Activated CD8-positive, alpha-beta memory T cell treated with anti-CD3 and anti-CD28 coated beads for 4 hours (primary cell): ENCODE measurements around the gene S100A6.
"Not testable (repeated sequence)": the region's sequence is repeated elsewhere in the genome, so short reads cannot be mapped to it uniquely, and the experiment has no call there.

Experiments
- DNase-seq, 2 donors: peaks; one replicate each; pipeline ENCODE4 v3.0.0-alpha.2; 2020; ENCODE audit warnings: low read depth in 2 of 2

Gene S100A6

DNA sequence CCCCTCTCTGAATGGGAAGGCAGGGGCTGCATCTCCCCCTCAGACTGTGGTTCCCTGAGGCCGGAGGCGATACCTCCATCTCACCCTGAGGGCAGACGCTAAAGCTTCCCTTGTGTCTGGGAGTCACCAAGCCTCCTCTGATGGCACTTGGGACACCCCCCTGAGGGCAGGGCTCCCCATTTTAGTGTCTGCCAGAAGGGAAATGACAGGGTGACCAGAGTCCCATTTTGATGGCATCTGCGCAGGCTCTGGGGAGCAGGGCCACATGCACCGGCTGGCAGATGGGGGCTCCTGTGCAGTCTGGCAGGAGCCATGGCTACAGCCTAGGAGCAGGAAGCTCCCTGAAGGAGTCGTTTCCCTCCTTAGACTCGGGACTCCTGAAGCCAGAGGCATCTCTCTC lies 28.2 kb upstream of the S100A6 start:
- no peak for DNase-seq

DNA sequence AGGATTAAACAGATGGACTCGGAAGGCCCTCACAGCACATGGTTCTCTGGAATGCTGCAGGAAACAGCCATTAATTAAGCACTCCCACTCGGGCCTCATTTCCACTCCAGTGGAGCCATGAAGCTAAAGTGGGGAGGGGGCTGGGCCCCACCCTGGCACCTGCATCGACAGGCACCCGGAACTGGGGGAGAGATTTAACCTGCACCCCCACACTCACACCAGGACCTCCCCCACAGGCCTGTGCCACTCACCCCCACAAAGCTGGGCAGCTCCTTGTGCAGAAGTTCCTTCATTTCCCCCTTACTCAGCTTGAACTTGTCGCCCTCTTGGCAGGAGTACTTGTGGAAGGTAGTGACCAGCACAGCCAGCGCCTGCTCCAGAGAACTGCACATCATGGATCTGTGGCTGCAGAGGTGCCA lies 27.7 kb upstream of the S100A6 start:
- DNase-seq: no peak

DNA sequence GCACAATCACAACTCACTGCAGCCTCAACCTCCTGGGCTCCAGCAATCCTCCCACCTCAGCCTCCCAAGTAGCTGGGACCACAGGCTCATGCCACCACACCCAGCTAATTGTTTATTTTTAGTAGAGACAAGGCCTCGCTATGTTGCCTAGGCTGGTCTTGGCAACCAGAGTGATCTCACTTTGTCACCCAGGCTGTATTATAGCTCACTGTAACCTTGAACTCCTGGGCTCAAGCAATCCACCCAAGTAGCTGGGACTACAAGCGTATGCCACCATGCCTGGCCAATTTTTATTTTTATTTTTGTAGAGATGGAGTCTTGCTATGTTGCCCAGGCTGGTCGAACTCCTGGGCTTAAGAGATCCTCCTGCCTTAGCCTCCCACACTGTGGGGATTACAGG lies 26.2 kb upstream of the S100A6 start:
- DNase-seq: not testable (repeated sequence)

DNA sequence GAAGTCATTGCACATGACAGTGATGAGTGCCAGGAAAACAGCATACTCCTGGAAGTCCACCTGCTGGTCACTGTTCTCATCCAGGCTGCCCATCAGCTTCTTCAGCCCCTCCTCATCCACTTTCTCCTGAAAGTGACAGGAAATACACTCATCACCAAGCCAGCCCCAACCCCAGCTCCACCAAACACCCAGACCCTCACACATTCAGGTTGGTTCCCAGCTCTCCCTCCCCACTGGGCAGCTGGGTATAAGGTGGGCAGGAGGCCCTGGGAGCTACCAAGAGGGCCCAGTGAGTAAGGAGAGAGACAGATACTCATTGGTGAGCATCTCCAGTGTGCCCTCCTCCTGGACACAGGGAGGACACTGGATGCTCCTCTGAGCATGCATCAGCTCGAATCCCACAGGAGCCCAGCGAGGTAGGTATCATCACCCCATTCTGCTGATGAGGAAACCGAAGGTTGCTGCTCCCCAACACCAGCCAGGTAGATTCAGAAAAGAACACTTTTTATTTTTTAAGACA lies 25.7 kb upstream of the S100A6 start:
- DNase-seq: no peak

DNA sequence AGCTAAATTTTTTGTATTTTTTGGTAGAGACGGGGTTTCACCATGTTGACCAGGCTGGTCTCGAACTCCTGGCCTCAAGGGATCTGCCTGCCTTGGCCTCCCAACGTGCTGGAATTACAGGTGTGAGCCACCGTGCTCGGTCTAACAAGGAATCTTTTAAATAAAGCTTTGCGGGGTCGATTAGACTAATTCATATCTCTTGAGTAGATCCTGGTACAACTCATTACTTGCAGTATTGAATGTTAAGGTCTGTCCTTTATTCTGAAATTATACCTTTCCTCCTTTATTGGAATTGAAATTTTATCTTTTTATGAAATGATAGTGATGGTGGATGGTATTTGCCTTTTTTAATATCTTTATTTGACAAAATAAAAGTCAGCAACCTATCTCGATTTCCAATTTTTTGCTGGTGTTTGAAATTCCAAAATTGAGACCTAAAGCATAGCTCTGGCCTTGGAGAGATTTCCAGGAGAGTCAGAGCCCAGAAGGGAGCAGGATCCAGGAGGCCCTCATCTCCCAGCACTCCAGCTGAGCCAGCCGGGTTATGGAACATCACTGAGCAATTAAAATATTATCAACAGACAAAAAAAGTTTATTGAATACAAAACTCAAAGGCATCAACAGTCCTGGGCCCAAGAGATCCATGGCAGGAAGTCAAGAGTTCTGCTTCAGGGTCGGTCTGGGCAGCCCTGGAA lies 25.1 kb upstream of the S100A6 start:
- DNase-seq: no peak

DNA sequence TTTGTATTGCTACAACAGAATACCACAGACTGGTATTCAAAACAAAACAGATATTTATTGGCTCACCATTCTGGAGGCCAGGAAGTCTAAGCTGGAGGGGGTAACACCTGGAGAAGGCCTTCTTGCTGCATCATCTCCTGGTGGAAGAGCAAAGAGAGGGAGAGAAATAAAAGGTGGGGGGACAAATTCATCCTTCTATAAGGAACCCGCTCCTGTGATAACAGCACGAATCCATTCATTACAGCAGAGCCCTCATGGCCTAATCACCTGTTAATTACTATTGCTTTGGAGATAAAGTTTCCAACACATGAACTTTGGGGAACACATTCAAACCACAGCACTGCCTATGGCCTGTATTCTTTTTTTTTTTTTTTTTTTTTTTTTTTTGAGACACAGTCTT lies 24.4 kb upstream of the S100A6 start:
- no peak for DNase-seq

DNA sequence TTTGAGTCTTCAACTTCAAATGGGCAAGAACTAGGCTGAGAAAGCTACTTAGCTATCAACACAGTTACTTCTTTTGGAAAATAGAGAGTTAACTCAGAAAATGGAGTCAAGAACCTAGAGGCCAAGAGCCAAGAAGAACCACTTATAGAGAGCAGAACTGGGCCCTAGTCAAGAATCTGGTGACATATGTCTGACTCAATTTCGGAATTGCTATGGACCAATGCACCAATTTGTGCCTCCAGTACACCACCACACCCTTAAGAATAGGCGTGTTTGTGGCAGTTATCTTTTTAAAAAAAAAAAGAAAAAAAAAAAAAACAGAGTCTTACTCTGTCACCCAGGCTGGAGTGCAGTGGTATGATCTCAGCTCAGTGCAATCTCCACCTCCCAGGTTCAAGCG lies 22.1 kb upstream of the S100A6 start:
- no peak for DNase-seq

DNA sequence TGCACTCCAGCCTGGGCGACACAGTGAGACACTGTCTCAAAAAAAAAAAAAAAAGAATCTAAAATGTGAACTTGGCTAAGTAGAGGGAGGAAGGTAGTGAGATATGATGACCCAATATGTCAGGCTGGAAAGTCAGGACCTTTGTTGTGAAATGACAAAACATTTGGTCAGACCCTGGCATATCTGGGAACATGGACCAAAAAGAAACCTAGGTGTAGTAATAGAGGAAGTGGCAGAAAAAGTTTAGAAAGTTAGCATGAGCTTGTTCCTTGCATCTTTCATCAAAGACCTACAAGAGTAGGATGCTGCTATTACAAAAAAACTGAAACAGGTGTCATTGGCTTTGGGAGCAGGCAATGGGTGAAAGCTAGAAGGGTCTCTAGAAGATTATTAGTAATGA lies 20.6 kb upstream of the S100A6 start:
- DNase-seq: no peak

DNA sequence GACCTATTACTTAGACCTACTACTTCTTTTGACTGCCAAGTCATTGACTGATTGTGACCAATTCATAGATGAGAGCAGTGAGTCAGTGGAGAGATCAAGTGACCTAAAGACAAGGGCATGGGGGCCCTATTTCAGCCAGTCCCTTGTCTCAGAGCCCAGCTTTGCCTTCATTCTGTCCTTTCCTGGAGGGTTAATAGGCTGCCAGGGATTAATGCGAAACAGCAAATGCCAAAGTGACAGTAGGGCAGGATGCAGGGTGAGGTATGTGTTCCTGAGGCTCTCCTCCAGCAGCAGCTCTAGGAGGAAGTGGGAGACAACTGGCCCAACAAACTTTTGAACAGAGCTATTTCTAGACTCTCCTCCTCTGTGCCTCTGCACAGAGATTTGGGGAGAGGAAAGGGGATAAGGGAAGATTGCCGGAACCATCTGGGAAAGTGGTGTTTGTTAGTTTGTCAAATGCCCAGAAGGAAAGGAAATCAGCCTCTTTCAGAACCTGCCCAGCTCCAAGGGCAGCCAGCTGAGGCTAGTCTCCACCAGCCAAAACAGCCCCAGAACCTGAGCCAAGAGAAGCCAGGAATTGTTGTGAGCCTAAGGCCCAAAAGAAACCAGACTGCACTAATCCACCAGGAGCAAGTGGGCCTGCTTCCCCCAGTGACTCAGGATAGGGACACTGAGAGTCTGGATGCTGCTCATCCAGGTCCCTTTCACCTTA lies 18.2 kb upstream of the S100A6 start:
- DNase-seq: no peak

DNA sequence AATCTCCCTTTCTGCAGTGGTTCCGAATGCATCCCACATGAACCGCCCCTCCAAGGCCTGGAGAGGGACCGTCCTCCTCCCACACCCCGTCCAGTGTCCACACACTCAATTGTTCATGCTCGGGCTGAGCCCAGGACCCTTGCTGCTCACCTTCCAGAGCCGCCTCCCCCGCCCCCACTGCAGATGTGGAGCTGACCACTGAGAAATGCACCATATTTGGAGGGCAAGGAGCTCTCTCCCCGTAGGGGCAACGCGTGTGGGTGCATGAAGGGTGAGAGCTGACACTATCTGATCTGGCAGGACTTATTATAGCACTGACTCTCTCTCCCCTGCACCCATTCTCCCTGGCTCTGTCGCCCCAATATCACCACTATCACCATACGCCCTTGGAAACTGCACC lies 17.3 kb upstream of the S100A6 start:
- DNase-seq: no peak

DNA sequence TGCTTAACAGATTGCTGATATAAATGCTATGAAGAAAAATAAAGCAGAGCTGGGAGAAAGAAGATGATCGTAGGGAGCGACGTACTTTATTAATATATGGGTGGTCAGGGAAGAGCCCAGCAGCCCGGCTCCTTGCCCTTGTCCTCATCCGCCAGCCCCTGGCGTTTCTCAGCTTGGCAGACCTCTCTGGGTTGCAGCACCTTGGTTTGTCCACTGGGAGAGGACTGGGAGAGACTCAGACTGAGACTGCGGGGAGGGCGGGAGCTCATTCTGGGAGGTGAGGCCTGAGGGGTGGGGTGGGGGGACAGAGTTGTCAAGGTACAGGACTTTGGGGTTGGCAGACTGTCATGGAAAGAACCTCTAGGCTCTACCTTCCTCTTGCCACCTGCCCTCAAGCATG lies 16.5 kb upstream of the S100A6 start:
- DNase-seq: no peak

DNA sequence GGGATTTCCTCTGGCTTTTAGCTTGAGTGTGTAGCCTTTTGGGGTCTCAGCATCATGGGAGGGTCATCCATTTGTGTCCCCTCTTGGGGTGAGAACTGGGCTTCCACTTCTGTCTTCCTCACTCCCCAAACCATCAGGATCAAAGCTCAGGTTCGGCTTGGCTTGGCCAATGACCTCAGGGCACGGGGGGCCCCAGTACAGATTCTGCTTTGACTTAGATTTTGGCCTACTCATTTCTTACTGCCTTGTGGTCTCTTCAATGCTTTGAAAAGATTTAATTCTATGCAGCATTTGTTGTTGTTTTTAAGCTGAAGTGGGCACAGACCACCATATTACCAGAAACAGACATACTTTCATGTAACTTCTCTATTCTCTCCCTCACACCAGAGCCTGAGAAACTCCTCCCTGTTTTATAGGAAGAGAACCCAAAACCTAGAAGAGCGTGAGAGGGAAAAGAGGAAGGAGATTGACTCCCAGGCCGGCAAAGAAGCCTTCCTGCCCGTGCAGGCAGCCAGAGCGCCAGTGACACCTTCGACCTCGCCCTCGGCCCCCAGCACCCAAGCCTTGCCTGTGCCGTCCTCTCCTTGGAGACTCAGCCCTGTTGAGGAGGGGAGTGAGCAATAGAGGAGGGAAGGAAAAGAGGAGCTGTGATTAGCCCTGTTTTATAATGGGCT lies 15.2 kb upstream of the S100A6 start:
- DNase-seq: no peak

DNA sequence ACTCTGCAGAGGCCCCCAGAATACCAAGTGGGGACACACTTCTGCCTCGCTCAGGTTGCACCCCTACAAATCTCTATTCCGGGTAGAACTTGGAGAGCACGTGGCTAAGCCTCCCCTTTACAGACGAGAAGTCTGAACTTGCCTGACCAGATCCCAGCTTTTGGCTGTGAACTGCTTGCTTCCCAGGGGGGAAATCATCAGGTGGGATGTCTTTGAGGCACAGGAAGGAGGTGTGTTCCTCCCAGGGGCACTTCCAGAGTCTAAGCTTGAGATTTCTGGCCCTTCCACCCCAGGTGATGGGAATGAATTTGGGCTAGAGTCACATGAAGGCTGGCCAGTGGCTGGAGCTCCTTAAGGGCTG lies 14.6 kb upstream of the S100A6 start:
- no peak for DNase-seq

DNA sequence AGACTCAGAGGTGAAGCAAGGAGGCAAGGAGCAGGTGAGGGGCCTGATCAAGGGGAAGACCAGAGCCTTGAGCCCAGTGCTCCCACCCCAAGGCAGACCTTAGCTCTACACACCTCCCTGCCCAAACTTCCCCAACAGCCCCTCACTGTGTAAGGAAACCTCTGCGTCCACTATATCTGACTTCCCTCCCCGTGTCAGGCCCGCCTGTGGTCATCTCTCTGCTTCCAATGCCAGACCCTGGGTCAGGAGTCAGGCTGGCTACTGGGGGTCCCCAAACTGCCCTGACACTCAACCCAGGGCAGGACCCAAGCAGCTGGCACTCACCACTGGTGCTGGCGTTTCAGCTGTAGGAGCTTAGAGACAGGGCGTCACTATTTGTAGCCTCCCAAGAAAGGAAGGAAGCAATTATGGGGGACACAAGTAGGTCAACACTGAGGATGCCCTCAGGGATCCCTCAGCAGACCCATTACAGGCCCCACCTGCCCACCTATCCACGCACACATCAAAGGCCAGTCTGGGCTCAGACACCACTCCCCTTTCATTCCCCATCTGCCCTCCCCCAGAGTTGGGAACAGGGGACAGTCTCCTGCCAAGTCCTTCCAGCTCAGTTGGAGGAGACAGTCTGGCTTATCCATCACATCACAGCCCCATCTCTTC lies 14.1 kb upstream of the S100A6 start:
- DNase-seq: no peak

DNA sequence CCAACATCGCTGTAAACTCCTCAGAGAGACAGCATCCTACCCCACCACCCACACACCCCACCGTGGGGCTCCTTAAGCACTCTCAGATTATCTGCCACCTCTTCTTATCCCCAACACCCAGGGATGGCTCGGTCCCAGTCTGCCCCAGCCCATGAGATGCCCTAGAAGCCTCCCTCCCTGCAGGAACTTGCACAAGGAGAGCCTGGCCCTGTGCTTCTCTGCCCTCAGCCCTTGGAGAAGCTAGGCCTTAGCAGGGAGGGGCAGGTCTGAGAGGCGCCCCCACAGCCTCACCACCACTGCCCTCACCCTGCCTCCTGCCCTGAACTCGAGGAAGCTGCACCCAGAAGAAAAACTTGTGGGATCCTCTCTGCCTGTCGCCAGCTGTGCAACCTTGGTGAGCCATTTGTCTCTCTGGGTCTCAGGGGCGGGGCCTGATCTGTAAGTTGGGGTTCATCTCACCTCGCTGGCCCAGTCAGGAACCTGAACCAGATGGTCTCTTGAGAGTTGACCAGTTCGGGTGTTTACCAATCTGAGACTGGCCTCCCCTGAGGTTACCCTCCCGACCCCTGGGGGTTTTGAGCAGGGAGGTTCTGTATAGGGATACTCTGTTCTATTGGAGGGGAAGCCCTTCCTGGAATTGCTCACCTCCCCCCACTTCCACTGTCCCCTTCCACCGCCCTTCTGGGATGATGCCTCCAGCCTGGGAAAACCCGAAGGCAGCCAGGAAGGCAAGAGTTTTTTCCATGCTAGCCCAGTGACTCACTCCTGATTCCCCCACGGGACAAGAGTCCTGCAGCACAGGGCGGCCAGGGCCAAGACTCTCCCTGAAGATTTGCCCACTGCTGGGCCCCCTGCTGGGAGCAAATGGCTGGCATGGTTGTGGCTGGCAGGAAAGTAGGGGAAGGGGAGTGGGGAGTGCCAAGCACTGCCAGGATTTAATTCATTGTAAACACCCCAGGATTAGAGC lies 13.2 kb upstream of the S100A6 start, which contains the start of gene S100A3:
Gene S100A3 (minus strand): TSS at position 537 of the 967 bp plus-strand sequence. CDS start 773 bp downstream, outside the sequence.
- DNase-seq: no peak

DNA sequence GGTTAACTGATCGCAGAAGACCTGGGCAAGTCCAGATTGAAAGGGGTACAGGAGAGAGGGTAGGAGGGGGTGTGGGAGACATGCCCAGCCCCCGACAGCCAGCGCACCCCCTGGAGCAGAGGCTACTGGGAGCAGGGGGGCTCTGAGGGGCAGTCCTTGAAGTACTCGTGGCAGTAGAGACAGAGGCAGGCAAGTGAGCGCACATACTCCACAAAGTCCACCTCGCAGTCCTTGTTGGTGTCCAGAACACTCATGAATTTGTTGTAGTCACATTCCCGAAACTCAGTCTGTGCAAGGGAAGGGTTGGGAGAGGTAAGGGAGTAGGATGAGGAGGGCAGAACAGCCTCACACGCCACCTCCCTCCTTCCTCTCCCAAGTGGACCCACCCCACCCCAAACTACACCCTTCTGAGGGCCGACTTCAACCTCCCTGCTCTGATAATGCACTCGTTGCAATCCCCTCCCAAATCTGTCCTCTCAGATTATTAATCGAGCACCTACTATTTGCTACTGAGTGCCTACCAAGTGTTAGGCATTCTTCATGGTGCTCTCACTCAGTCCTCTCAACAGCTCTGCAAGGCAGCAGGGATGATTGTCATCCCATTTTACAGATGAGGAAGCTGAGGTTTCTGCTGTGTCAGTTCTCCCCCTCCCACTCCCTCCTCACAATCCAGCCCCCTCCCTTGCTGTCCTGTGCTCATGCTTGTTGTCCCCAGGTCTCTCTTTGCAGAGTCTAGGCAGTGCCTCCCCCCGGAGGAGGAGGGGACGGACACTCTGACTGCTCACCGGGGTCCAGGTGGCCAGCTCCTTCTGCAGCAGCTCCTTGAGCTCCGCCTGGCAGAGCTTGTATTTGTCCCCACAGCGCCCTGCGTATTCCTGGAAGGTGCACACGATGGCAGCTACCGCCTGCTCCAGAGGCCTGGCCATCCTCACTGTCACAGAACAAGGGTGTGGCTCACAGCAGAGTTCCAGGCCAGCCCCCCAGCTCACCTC lies 12.1 kb upstream of the S100A6 start:
- DNase-seq: no peak

DNA sequence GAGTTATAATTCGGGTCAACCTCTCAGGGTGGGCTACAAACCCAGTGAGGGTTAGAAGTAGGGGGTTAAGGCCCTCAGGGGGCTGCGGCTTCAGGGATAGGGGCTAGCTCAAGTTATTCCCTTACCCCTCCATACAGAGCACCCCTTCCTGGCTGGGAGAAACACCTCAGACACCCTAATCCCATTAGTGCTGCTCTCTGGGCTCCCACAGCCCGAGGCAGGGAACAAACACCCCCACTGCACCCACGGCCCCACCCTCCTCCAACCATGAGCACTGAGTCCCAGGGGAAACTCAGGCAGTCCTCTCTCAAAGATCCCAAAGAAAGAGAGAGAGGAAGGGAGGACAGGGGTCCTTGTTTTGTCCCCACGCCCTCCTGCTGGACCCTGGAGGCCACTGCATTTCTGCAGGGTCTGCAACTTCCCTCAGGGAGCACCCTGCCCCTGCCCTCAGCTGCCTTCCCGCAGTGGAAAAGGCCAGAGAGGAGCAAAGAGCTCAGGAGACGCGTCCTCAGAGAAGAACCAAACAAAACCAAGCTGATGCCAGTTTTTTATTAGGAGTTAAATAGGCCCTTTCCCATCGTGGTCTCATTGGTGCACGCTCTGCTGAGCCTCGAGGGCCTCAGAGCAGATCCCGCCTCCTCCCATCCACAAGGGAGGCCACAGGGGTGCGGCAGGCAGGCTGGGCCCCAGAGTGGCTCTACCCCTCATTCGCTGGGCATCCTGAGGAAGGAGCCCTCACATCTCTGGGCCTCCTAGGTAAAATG lies 11.2 kb upstream of the S100A6 start:
- no peak for DNase-seq

DNA sequence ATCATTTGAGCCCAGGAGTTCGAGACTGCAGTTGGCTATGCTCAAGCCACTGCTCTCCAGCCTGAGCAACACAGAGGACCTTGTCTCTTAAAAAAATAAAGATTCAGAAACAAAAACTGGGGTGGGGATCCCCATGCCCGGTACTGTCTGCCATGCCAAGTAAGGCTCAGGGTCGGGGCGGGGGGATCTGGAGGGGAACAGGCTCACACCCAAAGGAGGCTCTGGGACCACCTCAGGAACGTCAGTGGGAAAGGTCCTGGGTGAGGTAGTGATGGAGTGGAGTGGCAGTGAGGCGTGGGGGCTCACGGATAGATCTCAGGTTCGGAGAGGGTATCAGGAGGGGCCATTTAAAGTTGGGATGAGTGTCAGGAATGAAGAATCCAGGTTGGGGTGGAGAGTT lies 10.6 kb upstream of the S100A6 start:
- DNase-seq: no peak
